ACC112 (cell line): ENCODE measurements around the gene CASZ1.

Experiments
- H2AFZ ChIP-seq: fragments of 200-600 bp; sonication (generic); one replicate; pipeline ENCODE4 v1.6.0; 2017; ENCODE audit warnings: antibody characterized with exemption, low read length; ENCODE audit not compliant: unreplicated experiment
- H3K27ac ChIP-seq: fragments of 200-600 bp; sonication (generic); 2 replicates; pipeline ENCODE4 v1.5.1; 2014; ENCODE audit warnings: low read depth, mild to moderate bottlenecking, antibody characterized with exemption, low read length, moderate library complexity
- H3K27me3 ChIP-seq: fragments of 200-600 bp; sonication (generic); 2 replicates; pipeline ENCODE4 v1.6.1; 2014; ENCODE audit warnings: mild to moderate bottlenecking, antibody characterized with exemption, low read length, moderate library complexity, mixed read lengths; ENCODE audit not compliant: insufficient read depth
- H3K36me3 ChIP-seq: fragments of 200-600 bp; sonication (generic); 2 replicates; pipeline ENCODE4 v1.6.1; 2016; ENCODE audit warnings: mild to moderate bottlenecking, antibody characterized with exemption, low read length, moderate library complexity, mixed read lengths; ENCODE audit not compliant: insufficient read depth
- H3K4me1 ChIP-seq: fragments of 200-600 bp; sonication (generic); one replicate; pipeline ENCODE4 v1.6.1; 2016; ENCODE audit warnings: low read length, mixed read lengths; ENCODE audit not compliant: insufficient read depth, unreplicated experiment, control insufficient read depth
- H3K4me3 ChIP-seq: fragments of 200-600 bp; sonication (generic); 2 replicates; pipeline ENCODE4 v1.5.1; 2014; ENCODE audit warnings: mild to moderate bottlenecking, low read depth, low read length
- H3K79me2 ChIP-seq: fragments of 200-600 bp; sonication (generic); one replicate; pipeline ENCODE4 v1.6.0; 2016; ENCODE audit warnings: low read length; ENCODE audit not compliant: control insufficient read depth, unreplicated experiment, insufficient read depth

The CASZ1 gene

DNA sequence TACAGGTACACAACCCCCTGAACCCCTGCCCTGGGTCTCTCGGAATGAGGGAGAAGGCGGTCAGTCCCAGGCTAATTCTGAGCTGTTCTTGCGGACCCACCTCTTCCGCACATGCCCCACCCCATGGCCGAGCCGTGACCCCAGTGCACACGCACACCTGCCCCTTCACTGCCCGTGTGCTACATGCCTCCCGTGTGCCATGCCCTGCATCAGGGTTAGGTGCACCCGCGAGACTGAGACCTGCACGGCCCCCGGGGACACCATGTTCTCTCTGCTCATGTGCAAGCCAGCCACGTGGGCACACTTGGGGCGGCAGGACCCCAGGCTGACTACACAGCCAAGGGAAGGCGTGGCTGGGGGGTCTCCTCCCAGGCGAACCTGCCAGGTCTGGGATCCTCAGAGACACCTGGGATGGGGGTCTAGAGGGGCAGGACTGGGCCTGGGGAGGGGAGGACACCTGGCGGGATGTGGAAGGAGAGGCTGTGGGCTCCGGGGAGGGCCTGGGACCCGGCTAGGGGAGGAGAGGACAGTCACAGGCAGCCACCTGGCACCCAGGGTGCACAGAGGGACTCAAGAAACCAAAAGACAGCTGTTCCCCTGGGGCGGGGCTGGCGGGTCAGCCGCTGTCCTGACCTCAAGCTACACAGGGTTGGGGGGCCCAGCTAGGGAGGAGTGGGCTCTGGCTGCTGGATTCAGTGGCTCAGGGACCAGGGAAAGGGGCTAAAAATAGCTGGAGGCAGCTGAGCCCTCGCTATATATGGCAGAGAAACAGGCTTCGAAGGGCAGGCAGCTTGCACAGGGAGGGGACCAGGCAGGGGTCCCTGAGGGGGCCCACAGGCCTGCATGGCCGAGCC, 133.4 kb downstream of the CASZ1 start:
- H3K27ac ChIP-seq: no peak overlapping the region
- H3K4me3 ChIP-seq: no peak overlapping the region; the same call in 1 of the 2 replicates
- H3K36me3 ChIP-seq: no peaks in the 10 kb centered on the region
- peaks cover 4% of the 10 kb centered on the region for H3K4me1 ChIP-seq
- no peak overlapping the region for H2AFZ ChIP-seq
- no peaks in the 10 kb centered on the region for H3K27me3 ChIP-seq
- H3K79me2 ChIP-seq: no peaks in the 10 kb centered on the region

DNA sequence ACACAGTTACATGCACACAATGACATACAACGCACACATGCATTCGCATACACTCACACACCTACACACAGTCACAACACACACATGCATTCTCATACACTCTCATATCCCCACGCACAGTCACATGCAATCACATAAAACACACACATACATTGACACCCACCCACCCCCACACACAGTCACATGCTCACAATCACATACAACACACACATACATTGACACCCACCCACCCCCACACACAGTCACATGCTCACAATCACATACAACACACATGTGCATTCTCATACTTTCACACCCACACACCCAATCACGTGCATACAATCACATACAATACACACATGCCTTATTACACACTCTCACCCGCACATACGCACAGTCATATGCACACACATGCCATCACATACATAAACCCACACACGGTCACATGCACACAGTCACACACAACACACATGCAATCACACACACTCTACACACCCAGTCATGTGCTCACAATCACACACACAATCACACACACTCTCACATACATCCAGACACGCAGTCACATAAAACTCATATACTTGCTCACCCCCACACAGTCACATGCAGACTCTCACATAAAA, 134.3 kb downstream of the CASZ1 start:
- H3K27me3 ChIP-seq: no peaks in the 10 kb centered on the region
- H3K27ac ChIP-seq: no peak overlapping the region
- no peak overlapping the region for H2AFZ ChIP-seq
- H3K4me3 ChIP-seq: no peak overlapping the region
- peaks cover 4% of the 10 kb centered on the region for H3K4me1 ChIP-seq
- H3K79me2 ChIP-seq: no peaks in the 10 kb centered on the region
- no peaks in the 10 kb centered on the region for H3K36me3 ChIP-seq

DNA sequence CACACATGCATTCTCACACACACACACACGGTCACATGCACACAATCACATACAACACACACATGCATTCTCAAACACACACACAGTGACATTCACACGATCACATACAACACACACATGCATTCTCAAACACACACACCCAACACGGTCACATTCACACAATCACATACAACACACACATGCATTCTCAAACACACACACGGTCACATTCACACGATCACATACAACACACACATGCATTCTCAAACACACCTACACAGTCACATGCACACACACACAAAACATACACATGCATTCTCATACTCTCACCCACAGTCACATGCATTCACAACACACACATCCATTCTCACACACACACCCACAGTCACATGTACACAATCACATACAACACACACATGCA, 135.0 kb downstream of the CASZ1 start:
- H3K4me3 ChIP-seq: no peak overlapping the region
- peaks cover 4% of the 10 kb centered on the region for H3K4me1 ChIP-seq
- H3K27me3 ChIP-seq: no peaks in the 10 kb centered on the region
- H3K79me2 ChIP-seq: no peaks in the 10 kb centered on the region
- no peak overlapping the region for H2AFZ ChIP-seq
- no peak overlapping the region for H3K27ac ChIP-seq
- H3K36me3 ChIP-seq: no peaks in the 10 kb centered on the region

DNA sequence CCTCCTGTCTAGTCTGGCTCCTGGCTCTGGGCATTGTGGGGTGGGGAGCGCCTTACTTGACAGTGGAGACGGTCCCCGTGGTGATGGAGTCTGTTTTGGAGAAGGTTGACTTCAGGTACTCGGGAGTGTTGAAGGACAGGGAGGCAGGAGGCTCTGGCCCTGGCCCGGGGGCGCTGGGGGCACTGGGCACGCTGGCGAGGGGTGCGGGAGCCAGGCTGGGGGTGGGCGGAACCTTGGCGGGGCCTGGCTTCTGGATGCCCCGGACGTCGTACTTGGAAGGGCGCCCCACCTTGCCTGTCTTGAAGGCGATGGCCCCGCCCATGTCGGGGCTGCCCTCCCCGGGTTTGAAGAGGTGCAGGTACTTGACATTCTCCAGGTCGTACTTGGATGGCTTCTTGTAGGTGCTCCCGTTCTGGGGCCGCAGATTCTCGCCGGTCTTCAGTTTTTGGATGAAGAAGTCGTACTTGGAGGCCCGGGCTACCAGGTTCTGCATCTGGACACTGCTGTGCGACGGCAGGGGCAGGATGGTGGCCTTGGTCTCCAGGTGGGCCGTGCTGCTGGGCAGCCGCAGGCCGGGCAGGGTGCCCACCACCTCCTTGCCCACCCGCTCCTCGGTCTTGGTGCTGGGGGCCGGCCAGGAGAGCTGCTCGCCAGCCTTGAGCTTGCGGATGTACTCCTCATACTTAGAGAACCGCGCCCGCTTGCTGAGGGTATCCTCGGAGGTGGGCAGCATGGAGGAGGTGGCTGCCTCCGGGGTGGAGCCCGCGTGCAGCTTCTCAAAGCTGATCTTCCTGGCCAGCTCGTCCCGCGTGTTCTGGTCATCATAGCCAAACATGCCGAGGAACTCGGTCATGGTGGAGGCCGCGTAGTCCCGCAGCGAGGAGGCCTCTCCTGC, 136.6 kb downstream of the CASZ1 start:
- peaks cover 4% of the 10 kb centered on the region for H3K4me1 ChIP-seq
- no peaks in the 10 kb centered on the region for H3K36me3 ChIP-seq
- H3K79me2 ChIP-seq: no peaks in the 10 kb centered on the region
- no peak overlapping the region for H3K27ac ChIP-seq
- no peaks in the 10 kb centered on the region for H3K27me3 ChIP-seq
- no peak overlapping the region for H3K4me3 ChIP-seq
- no peak overlapping the region for H2AFZ ChIP-seq

DNA sequence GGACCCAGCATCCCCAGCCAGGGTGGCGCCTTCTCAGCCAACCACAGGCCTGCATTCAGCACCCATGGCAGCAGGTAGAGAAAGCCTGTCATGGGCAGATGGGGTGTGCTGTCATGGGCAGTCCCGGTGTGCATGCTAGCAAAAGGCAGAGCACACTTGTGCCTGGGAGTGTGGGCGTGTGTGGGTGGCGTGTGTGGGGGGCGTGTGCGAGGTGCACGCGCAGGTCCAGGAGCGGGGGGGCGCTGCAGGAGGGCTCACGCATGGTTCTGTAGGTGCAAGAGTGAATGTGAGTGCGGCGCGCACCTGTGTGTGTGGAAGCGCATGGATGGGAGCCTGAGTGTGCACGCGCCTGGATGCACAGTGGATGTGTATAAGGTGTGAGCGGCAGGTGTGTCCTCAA, 137.2 kb downstream of the CASZ1 start:
- H3K36me3 ChIP-seq: no peaks in the 10 kb centered on the region
- no peak overlapping the region for H2AFZ ChIP-seq
- no peak overlapping the region for H3K4me3 ChIP-seq
- no peaks in the 10 kb centered on the region for H3K79me2 ChIP-seq
- H3K27ac ChIP-seq: no peak overlapping the region
- H3K4me1 ChIP-seq: peaks cover 4% of the 10 kb centered on the region
- H3K27me3 ChIP-seq: no peaks in the 10 kb centered on the region

DNA sequence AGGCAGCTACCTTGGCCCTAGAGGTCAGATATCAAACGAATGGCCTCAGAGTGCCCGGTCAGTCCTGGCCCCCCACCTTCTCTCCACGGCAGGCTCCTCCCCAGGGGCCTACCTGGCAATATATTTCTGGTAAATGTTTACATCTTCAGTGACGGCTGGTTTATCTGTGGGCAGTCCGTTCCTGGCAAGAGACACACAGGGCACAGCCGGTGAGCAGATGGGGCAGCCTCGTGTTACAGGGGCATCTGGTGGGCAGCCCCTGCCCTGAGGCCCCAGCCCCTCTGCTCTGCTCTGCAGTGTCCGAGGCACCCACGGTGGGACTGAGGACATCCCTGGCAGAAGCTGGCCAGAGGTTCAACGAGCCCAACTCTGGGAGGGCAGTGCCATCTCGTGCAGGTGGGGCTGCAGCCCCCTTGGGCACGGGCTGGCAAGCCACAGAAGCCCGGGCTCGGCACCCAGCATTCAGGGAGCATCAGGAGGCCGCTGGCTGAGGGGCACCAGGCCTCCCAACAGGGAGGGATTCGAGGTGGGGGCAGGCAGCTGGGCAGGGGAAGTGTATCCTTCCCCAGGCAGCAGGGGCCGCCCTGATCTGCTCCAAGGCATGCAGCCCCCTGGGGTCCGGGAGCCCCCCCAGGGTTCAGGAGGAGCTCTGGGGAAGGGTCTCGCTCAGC, 137.9 kb downstream of the CASZ1 start:
- Histone ChIP-seq H3K27me3 (no peaks in the 10 kb centered on the region), H3K27ac (no peak overlapping the region), H3K36me3 (no peaks in the 10 kb centered on the region), H3K79me2 (no peaks in the 10 kb centered on the region), H2AFZ (no peak overlapping the region), H3K4me3 (no peak overlapping the region), H3K4me1 (no peaks in the 10 kb centered on the region)

DNA sequence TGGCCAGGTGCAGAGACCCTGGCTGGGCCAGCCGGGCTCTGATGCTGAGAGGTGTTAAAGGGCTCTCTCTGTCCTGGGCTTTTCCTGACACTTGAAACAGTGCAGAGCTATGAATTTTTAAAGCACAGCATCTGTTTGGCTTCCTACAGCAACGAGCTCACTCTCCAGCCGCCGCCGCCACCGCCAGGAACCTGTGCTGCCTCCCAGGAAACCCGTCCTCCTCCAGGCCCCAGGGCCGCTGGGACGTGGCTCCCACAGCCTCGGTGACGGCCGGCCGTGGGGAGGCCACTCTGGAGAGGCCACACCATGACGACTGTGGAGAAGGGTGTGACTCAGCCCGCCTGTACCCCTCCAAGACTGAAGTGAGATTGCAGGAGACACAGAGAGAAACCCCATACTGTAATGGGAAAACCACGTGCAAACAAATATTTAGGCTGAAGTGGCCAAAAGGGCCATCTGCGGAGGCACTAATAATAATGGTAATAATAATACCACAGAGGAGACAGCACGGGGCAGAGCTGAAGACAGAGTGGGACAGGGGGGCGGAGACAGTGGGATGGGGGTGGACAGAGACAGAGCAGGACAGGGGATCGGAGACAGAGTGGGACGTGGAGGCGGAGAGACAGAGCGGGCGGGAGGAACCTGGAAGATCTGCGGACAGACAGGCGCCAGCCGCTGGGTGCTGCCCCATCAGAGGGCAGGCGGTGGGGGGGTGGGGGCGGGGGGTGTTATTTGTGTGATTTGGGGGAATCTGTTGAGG, 139.2 kb downstream of the CASZ1 start:
- Histone ChIP-seq H3K36me3 (no peaks in the 10 kb centered on the region), H3K79me2 (no peaks in the 10 kb centered on the region), H3K4me1 (no peaks in the 10 kb centered on the region), H3K27me3 (no peaks in the 10 kb centered on the region), H3K27ac (no peak overlapping the region), H2AFZ (no peak overlapping the region), H3K4me3 (no peak overlapping the region)

DNA sequence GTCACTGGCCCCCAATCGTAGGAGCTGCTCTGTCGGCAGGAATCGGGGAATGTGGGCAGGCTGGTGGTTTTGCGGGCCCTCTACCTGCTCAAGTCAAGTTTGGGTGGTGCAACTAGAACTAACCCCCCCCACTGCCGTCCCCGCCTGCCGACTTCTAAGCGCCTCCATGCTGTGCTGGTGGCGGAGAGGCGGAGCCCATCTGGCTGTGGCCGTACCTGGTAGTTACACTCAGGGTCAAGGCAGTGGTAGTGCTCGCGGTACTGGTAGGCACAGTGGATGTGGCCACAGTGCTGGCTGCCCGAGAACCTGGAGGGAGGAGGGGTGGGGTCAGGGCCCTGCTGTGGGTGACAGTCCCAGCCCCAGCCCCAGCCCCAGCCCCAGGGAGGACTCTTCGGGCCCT, 140.0 kb downstream of the CASZ1 start:
- H3K4me1 ChIP-seq: no peaks in the 10 kb centered on the region
- no peaks in the 10 kb centered on the region for H3K79me2 ChIP-seq
- no peaks in the 10 kb centered on the region for H3K36me3 ChIP-seq
- no peaks in the 10 kb centered on the region for H3K27me3 ChIP-seq
- H2AFZ ChIP-seq: no peak overlapping the region
- H3K4me3 ChIP-seq: no peak overlapping the region
- H3K27ac ChIP-seq: no peak overlapping the region

DNA sequence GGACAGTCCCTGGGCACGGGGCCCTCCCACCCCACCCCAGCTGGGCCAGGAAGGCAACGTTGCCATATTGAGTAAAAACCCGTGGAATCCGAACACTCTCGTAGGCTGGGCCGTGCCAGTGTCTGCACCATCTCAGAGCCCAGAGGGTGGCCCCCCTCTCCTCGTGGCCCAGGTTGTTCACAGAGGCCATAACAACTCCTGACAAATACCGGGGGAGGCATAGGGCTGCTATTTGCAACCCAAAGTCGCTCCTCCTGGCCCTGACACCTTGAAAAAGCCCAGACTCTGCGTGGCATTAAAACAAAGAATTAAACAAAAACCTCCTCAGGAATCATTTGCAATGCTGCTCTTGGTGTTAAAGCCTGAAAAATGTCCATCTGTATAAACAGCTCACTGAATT, 141.4 kb downstream of the CASZ1 start:
- Histone ChIP-seq H3K4me3 (no peak overlapping the region), H3K79me2 (no peaks in the 10 kb centered on the region), H3K4me1 (no peaks in the 10 kb centered on the region), H3K27me3 (no peaks in the 10 kb centered on the region), H2AFZ (no peak overlapping the region), H3K36me3 (no peaks in the 10 kb centered on the region), H3K27ac (no peak overlapping the region)
